ENCODE measurements around the gene TEX19. TPM values are rescaled to one million over a fixed set of nuclear protein-coding genes. Genes with fewer than 3 reads are reported as not detected.
"Not testable (repeated sequence)": the region's sequence is repeated elsewhere in the genome, so short reads cannot be mapped to it uniquely, and the experiment has no call there.

The TEX19 gene
- total RNA-seq, 2 donors from 2014 or later: not detected

- H3K9me3 ChIP-seq: no peaks in the 10 kb centered on the region
- no peak for ATAC-seq
- no peaks in the 10 kb centered on the region for H3K4me1 ChIP-seq
- TF ChIP-seq CTCF (IDR thresholded peaks at IDR 0.05): no peak
- TF ChIP-seq POLR2A (IDR thresholded peaks at IDR 0.05): no peak
- no peak for DNase-seq
- 85 to 87% methylated on average over 35 to 42 of the region's 42 CpGs for WGBS, 2 donors
- no peak overlapping the region for H3K4me3 ChIP-seq
- H3K27me3 ChIP-seq: no peaks in the 10 kb centered on the region
- intact Hi-C loops (cut with DNase I): loop anchor here (5.0 kb wide), 1 partner anchor 67 kb away; no protein-coding TSS in a partner anchor
- no peaks in the 10 kb centered on the region for H3K36me3 ChIP-seq (replicated peaks in 1 of 2; ENCODE audit: insufficient read depth in 1 of 2, low read depth in 2 of 2)
- H3K27ac ChIP-seq: no peak overlapping the region
Measured at GRCh38 chr17:82345151-82345976, 13.7 kb upstream of the TEX19 start.

- no peak for TF ChIP-seq POLR2A (IDR thresholded peaks at IDR 0.05)
- no peak for TF ChIP-seq CTCF (IDR thresholded peaks at IDR 0.05)
- DNase-seq: no peak
Measured at GRCh38 chr17:82346342-82347300, 12.4 kb upstream of the TEX19 start.

GRCh38 chr17:82347994-82348393 is 11.1 kb upstream of the TEX19 start:
- H3K9me3 ChIP-seq; DNase-seq; ATAC-seq; H3K27me3 ChIP-seq; H3K4me1 ChIP-seq; H3K4me3 ChIP-seq; H3K27ac ChIP-seq; H3K36me3 ChIP-seq (replicated peaks in 1 of 2; ENCODE audit: insufficient read depth in 1 of 2, low read depth in 2 of 2): not testable (repeated sequence)
- 80 to 87% methylated on average over 10 to 11 of the region's 11 CpGs for WGBS, 2 donors
- intact Hi-C loops (cut with DNase I): loop anchor here (5.0 kb wide), 1 partner anchor 64 kb away; no protein-coding TSS in a partner anchor

More at GRCh38 chr17:82346342-82347300, 12.4 kb upstream of the TEX19 start:
- Histone ChIP-seq H3K27me3 (no peaks in the 10 kb centered on the region), H3K36me3 (replicated peaks in 1 of 2; ENCODE audit: insufficient read depth in 1 of 2, low read depth in 2 of 2) (no peaks in the 10 kb centered on the region), H3K4me3 (no peak overlapping the region), H3K9me3 (no peaks in the 10 kb centered on the region), H3K4me1 (no peaks in the 10 kb centered on the region), H3K27ac (no peak overlapping the region)
- ATAC-seq: no peak
- intact Hi-C loops (cut with DNase I): loop anchor here (5.0 kb wide), 1 partner anchor 66 kb away; no protein-coding TSS in a partner anchor
- WGBS, 2 donors: 65 to 82% methylated on average over 23 to 28 of the region's 28 CpGs

GRCh38 chr17:82348434-82348833 is 10.6 kb upstream of the TEX19 start:
- ATAC-seq: no peak
- Histone ChIP-seq H3K27me3 (no peaks in the 10 kb centered on the region), H3K27ac (no peak overlapping the region), H3K9me3 (no peaks in the 10 kb centered on the region), H3K36me3 (replicated peaks in 1 of 2; ENCODE audit: insufficient read depth in 1 of 2, low read depth in 2 of 2) (no peaks in the 10 kb centered on the region), H3K4me3 (no peak overlapping the region), H3K4me1 (no peaks in the 10 kb centered on the region)
- no peak for DNase-seq
- TF ChIP-seq CTCF (IDR thresholded peaks at IDR 0.05) (no peak), POLR2A (IDR thresholded peaks at IDR 0.05) (no peak)
- intact Hi-C loops (cut with DNase I): loop anchor here (5.0 kb wide), 1 partner anchor 64 kb away; no protein-coding TSS in a partner anchor
- WGBS, 2 donors: 46 to 48% methylated on average over 9 of the region's 9 CpGs

GRCh38 chr17:82348866-82349265 is 10.2 kb upstream of the TEX19 start:
- intact Hi-C loops (cut with DNase I): loop anchor here (5.0 kb wide), 1 partner anchor 63 kb away; no protein-coding TSS in a partner anchor
- 63 to 65% methylated on average over 11 of the region's 11 CpGs for WGBS, 2 donors
- no peak for ATAC-seq
- DNase-seq: no peak
- Histone ChIP-seq H3K27me3 (no peaks in the 10 kb centered on the region), H3K4me3 (no peak overlapping the region), H3K4me1 (no peaks in the 10 kb centered on the region), H3K27ac (no peak overlapping the region), H3K9me3 (no peaks in the 10 kb centered on the region), H3K36me3 (replicated peaks in 1 of 2; ENCODE audit: insufficient read depth in 1 of 2, low read depth in 2 of 2) (no peaks in the 10 kb centered on the region)
- TF ChIP-seq CTCF (IDR thresholded peaks at IDR 0.05): no peak
- no peak for TF ChIP-seq POLR2A (IDR thresholded peaks at IDR 0.05)
